Activated CD8-positive, alpha-beta T cell treated with anti-CD3 and anti-CD28 coated beads for 36 hours (primary cell): Measurements from ENCODE around the gene CFAP99. TPM values are rescaled to one million over a fixed set of nuclear protein-coding genes. Genes with fewer than 3 reads are reported as not detected.

Experiments used
- ATAC-seq: fragments of 200-7000 bp; cut with Tn5 transposase; one replicate; pipeline ENCODE4 v1.10.0; 2021; ENCODE audit warnings: mild to moderate bottlenecking, moderate library complexity
- CTCF ChIA-PET: fragments of 350-600 bp; sonication (Branson Sonifier 250); formaldehyde crosslinking; loops from one replicate; lab custom pipeline; 2021; ENCODE audit warnings: antibody characterized with exemption; lab: Charles Lee
- POLR2A ChIA-PET: fragments of 350-600 bp; sonication (Branson Sonifier 250); formaldehyde crosslinking; loops from one replicate; lab custom pipeline; 2021; ENCODE audit warnings: antibody characterized with exemption; lab: Charles Lee
- DNase-seq: peaks from one replicate; pipeline ENCODE4 v3.0.0-alpha.2; 2020
- H3K27ac Mint-ChIP-seq: one replicate; pipeline ENCODE4 v1.8.0; 2021; ENCODE audit warnings: mild to moderate bottlenecking, mixed read lengths
- H3K27me3 Mint-ChIP-seq: one replicate; pipeline ENCODE4 v1.8.0; 2021; ENCODE audit warnings: mixed read lengths
- H3K36me3 Mint-ChIP-seq: one replicate; pipeline ENCODE4 v1.8.0; 2021; ENCODE audit warnings: low read depth, mixed read lengths
- H3K4me1 Mint-ChIP-seq: one replicate; pipeline ENCODE4 v1.8.0; 2021; ENCODE audit warnings: low read depth, mixed read lengths
- H3K4me3 Mint-ChIP-seq: one replicate; pipeline ENCODE4 v1.8.0; 2021; ENCODE audit warnings: mild to moderate bottlenecking, moderate library complexity, mixed read lengths
- H3K9me3 Mint-ChIP-seq: one replicate; pipeline ENCODE4 v1.8.0; 2021; ENCODE audit warnings: mixed read lengths
- CTCF ChIP-seq: fragments of 200-600 bp; IDR thresholded peaks from one replicate; pipeline ENCODE4 v1.8.0; 2022; ENCODE audit warnings: antibody characterized with exemption, mild to moderate bottlenecking
- intact Hi-C: fragments of 100-400 bp; cut with micrococcal nuclease; formaldehyde crosslinking; loops from one replicate; pipeline ENCODE4 v1.10.0; 2022
- total RNA-seq, 2 experiments: library from RNA; stranded (reverse); gene quantifications; one replicate each; pipeline ENCODE4 v1.2.3, GENCODE V29; 2021

Gene CFAP99
- total RNA-seq, 2 experiments from 2014 or later, result not detected

DNA sequence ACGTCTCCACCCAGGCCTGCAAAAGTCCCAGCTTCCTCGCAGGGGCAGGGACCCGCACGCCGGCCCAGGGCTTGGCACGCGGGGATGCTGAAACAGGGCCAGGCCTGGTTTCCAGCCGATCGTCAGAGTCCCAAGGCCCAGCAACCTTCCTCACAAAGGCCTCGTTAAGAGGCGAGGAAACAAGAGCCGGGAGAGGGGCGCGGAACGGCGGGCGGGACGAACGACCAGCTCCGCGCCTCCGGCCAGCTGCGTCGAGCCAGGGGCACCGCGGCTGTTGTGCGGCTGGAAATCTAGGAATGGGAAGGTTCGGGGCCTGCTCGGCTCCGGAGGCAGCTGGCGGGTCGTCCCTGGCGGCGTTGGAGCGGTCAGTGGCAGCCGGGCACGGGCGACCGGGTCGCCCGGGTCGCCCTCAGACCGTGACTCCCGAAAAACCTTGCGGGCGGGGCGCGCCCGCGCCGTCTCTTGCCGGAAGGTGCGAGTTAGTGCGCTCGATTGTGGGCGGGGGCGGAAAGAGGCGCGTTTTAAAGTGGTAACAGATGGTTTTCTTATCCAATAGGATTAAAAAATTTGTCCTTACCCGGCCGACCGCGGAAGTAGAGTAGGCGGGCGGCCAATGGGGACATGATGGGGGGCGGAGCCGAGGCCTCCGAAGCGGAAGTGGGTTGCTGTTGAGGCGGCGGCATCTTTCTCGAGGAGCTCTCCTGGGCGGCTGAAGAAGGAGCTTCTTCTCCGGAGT, 49.9 kb downstream of the CFAP99 start, which contains the start of gene RNF4:
RNF4 (plus strand) TSS at position 651 of the 736 bp plus-strand sequence. CDS start 21,388 bp downstream, outside the sequence.
- peaks cover 45% of the 10 kb centered on the region for H3K36me3 Mint-ChIP-seq

GRCh38 chr4:2469192-2469984, 50.6 kb downstream of the CFAP99 start:
- TF ChIP-seq CTCF, result no peak
- peaks cover 47% of the 10 kb centered on the region for H3K4me1 Mint-ChIP-seq
- H3K36me3 Mint-ChIP-seq, result peaks cover 51% of the 10 kb centered on the region
- DNase-seq (peak; percentile 88), ATAC-seq (peak; percentile 55)
- peak overlapping the region; percentile 96 for H3K4me3 Mint-ChIP-seq
- peak overlapping the region; percentile 99 for H3K27ac Mint-ChIP-seq
- intact Hi-C loops, result no loop called here
- POLR2A ChIA-PET, result interaction anchor here (0.6 to 5.4 kb wide), 28 partner anchors 10 to 600 kb away, joined by 3 to 53 read pairs (median 5); partner anchors contain the start of genes FAM193A, GRK4, HAUS3 and MXD4
- no peaks in the 10 kb centered on the region for H3K9me3 Mint-ChIP-seq
- H3K27me3 Mint-ChIP-seq, result no peaks in the 10 kb centered on the region
- CTCF ChIA-PET, result interaction anchor here (0.9 to 2.9 kb wide), 7 partner anchors 26 to 249 kb away, joined by 3 to 19 read pairs (median 4); partner anchors contain the start of gene CFAP99

More for the DNA sequence above, 49.9 kb downstream of the CFAP99 start, which contains the start of gene RNF4:
- Mint-ChIP-seq H3K27me3 (no peaks in the 10 kb centered on the region), H3K4me3 (peak within 1 kb of the TSS; percentile 96), H3K4me1 (peaks cover 40% of the 10 kb centered on the region), H3K27ac (peak within 1 kb of the TSS; percentile 99), H3K9me3 (no peaks in the 10 kb centered on the region)
- POLR2A ChIA-PET, result interaction anchor here (0.7 to 5.4 kb wide), 26 partner anchors 9 to 494 kb away, joined by 3 to 53 read pairs (median 5); partner anchors contain the start of genes FAM193A, GRK4, HAUS3 and MXD4
- intact Hi-C loops, result no loop called here
- DNase-seq, result peak; percentile 99
- ATAC-seq, result peak; percentile 87
- CTCF ChIA-PET, result interaction anchor here (0.9 to 2.9 kb wide), 5 partner anchors 26 to 249 kb away, joined by 3 to 19 read pairs (median 5); no protein-coding TSS in a partner anchor
- no peak for TF ChIP-seq CTCF

DNA sequence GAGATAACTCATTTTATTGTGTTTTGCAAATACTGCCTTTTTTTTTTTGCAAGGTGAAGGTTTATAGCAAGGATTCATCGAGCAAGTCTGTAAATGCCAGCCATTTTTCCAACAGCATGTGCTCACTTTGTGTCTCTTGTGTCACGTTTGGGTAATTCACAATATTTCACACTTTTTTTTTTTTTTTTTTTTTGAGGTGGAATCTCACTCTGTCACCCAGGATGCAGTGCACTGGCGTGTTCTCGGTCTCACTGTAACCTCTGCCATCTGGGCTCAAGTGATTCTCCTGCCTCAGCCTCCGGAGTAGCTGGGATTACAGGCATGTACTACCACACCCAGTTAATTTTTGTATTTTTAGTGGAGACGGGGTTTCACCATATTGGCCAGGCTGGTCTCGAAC, 52.0 kb downstream of the CFAP99 start:
- DNase-seq, result peak; percentile 22
- ChIA-PET POLR2A (interaction anchor here (1.1 to 5.4 kb wide), 8 partner anchors 12 to 465 kb away, joined by 3 to 53 read pairs (median 10); partner anchors contain the start of genes HAUS3 and POLN), CTCF (interaction anchor here (1.5 to 2.1 kb wide), 4 partner anchors 8 to 52 kb away, joined by 4 to 6 read pairs (median 4); partner anchors contain the start of gene CFAP99)
- Mint-ChIP-seq H3K27ac (peak overlapping the region; percentile 99), H3K9me3 (no peaks in the 10 kb centered on the region), H3K27me3 (no peaks in the 10 kb centered on the region), H3K4me3 (peak overlapping the region; percentile 96), H3K4me1 (peaks cover 57% of the 10 kb centered on the region), H3K36me3 (peaks cover 64% of the 10 kb centered on the region)
- TF ChIP-seq CTCF, result no peak
- intact Hi-C loops, result no loop called here
- ATAC-seq, result no peak

GRCh38 chr4:2472187-2472586, 53.4 kb downstream of the CFAP99 start:
- TF ChIP-seq CTCF, result no peak
- Mint-ChIP-seq H3K4me1 (peaks cover 62% of the 10 kb centered on the region), H3K27me3 (no peaks in the 10 kb centered on the region), H3K4me3 (peak overlapping the region; percentile 96), H3K36me3 (peaks cover 75% of the 10 kb centered on the region), H3K27ac (peak overlapping the region; percentile 99), H3K9me3 (no peaks in the 10 kb centered on the region)
- no peak for ATAC-seq
- ChIA-PET POLR2A (interaction anchor here (0.8 to 5.4 kb wide), 2 partner anchors 11 to 178 kb away, joined by 3 to 53 read pairs; no protein-coding TSS in a partner anchor), CTCF (interaction anchor here (1.8 to 2.1 kb wide), 3 partner anchors 10 to 30 kb away, joined by 4 to 6 read pairs (median 5); no protein-coding TSS in a partner anchor)
- DNase-seq, result no peak
- intact Hi-C loops, result no loop called here
